Measurements from ENCODE around the gene CYB561A3. TPM values are rescaled to one million over a fixed set of nuclear protein-coding genes. Genes with fewer than 3 reads are reported as not detected.

Gene CYB561A3
- total RNA-seq, 1 experiment from 2014 or later: 21.7 TPM

- Histone ChIP-seq H3K23me2 (ENCODE audit: insufficient read length, low read depth, low read length, poor library complexity, severe bottlenecking) (peaks cover 6% of the 10 kb centered on the region), H3K23ac (ENCODE audit: insufficient read length, low read depth, low read length) (no peak overlapping the region), H3K4me1 (ENCODE audit: insufficient read depth, low read length) (no peaks in the 10 kb centered on the region), H2AK5ac (ENCODE audit: insufficient read length, low read length) (no peak overlapping the region), H2BK15ac (ENCODE audit: low read depth, low read length) (no peak overlapping the region), H3K18ac (ENCODE audit: insufficient read length, low read depth, low read length) (no peak overlapping the region), H3K14ac (ENCODE audit: insufficient read depth, low read length) (no peak overlapping the region), H3K79me1 (ENCODE audit: insufficient read depth, low read depth, low read length, poor library complexity, severe bottlenecking) (no peaks in the 10 kb centered on the region), H3K9me3 (ENCODE audit: control insufficient read depth, low read depth, low read length) (no peaks in the 10 kb centered on the region), H2AFZ (ENCODE audit: low read length) (no peak overlapping the region), H4K91ac (ENCODE audit: insufficient read length, low read depth, low read length) (no peak overlapping the region), H3K4me2 (ENCODE audit: insufficient read depth, insufficient read length, low read length) (no peak overlapping the region), H3K56ac (ENCODE audit: insufficient read length, low read depth, low read length) (no peak overlapping the region), H3K27ac (ENCODE audit: insufficient read length, low read depth, low read length) (no peak overlapping the region), H2BK120ac (ENCODE audit: low read depth, low read length, poor library complexity, severe bottlenecking) (no peak overlapping the region), H3K79me2 (ENCODE audit: insufficient read depth, low read length) (no peaks in the 10 kb centered on the region), H2BK5ac (ENCODE audit: insufficient read length, low read length) (no peak overlapping the region), H2BK12ac (ENCODE audit: insufficient read length, low read depth, low read length) (no peak overlapping the region), H3K27me3 (ENCODE audit: insufficient read depth, low read length) (no peaks in the 10 kb centered on the region), H3T11ph (ENCODE audit: low read length) (no peak overlapping the region), H3K4ac (ENCODE audit: low read depth, low read length) (no peak overlapping the region), H4K5ac (ENCODE audit: insufficient read length, low read depth, low read length) (no peak overlapping the region), H4K20me1 (ENCODE audit: control insufficient read depth, insufficient read depth, insufficient read length) (no peaks in the 10 kb centered on the region), H2BK20ac (ENCODE audit: low read depth, low read length, poor library complexity, severe bottlenecking) (no peak overlapping the region), H3K9ac (ENCODE audit: extremely low read depth, insufficient read length, low read length) (no peak overlapping the region), H4K8ac (replicated peaks; ENCODE audit: insufficient read length, low read depth, low read length) (no peak overlapping the region)
- no peaks in the 10 kb centered on the region for H3K27me3 Mint-ChIP-seq (ENCODE audit: low read depth)
- no peak for DNase-seq
- no peak overlapping the region for H3K27ac Mint-ChIP-seq
- H3K4me3 Mint-ChIP-seq: no peak overlapping the region
- peaks cover 7 to 9% of the 10 kb centered on the region in 2 experiments for H3K4me1 Mint-ChIP-seq
- peaks cover 5 to 15% (median 12%) of the 10 kb centered on the region in 3 experiments for H3K36me3 Mint-ChIP-seq (ENCODE audit: insufficient read depth in 1 of 3, low read depth in 3 of 3)
- no peaks in the 10 kb centered on the region for H3K9me3 Mint-ChIP-seq
- WGBS (ENCODE audit: extremely low coverage, insufficient read length, low lambda C conversion rate): no CpG with 5 or more reads among the region's 4 CpGs
- TF ChIP-seq CTCF (conservative IDR thresholded peaks at IDR 0.05): no peak
Measured at GRCh38 chr11:61356706-61357105, 5.0 kb downstream of the CYB561A3 start.
